Activated T-cell treated with anti-CD3 and anti-CD28 coated beads for 4 hours (primary cell): ENCODE data around the gene SLC6A6.
"Not testable (repeated sequence)": the region's sequence is repeated elsewhere in the genome, so short reads cannot be mapped to it uniquely, and the experiment has no call there.

Source experiments
- DNase-seq: peaks from one replicate; pipeline ENCODE4 v3.0.0-alpha.2; 2020

Gene SLC6A6

DNA sequence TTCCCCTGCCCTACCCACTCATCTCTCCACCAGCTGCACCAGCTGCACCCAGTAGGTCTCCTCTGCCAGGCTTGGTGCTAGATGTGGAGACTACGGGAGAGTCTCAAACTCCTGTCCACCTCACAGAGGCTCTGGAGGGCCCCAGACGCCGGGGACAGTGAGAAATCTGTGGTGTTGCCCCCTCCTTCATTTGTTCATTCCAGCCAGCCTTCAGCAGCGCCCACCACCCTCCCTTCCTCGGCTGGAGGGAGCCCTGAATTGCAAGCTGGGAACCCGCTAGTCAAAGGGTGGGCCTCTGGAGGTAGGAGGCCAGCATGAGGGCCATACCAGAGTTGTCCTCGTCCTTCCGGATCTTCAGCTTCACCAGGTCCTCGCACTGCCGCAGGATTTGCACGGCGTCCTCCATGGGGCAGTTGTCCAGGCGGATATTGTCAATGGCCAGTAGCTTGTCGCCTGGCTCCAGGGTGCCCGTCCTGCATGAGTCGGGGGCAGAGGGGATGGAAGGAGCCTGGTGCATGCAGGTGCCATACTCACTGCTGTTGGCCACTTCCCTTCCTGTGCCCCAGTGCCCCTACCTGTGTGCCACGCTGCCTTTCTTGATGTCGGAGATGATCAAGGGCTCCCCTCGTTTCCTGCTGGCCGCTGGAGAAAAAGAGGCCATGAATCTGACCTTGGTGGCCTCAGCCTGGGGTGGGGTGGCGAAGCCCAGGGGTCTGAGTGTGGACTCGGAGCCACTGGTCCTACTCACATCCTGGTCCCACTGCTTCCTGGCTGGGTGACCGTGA lies 108.6 kb downstream of the SLC6A6 start:
- no peak for DNase-seq

DNA sequence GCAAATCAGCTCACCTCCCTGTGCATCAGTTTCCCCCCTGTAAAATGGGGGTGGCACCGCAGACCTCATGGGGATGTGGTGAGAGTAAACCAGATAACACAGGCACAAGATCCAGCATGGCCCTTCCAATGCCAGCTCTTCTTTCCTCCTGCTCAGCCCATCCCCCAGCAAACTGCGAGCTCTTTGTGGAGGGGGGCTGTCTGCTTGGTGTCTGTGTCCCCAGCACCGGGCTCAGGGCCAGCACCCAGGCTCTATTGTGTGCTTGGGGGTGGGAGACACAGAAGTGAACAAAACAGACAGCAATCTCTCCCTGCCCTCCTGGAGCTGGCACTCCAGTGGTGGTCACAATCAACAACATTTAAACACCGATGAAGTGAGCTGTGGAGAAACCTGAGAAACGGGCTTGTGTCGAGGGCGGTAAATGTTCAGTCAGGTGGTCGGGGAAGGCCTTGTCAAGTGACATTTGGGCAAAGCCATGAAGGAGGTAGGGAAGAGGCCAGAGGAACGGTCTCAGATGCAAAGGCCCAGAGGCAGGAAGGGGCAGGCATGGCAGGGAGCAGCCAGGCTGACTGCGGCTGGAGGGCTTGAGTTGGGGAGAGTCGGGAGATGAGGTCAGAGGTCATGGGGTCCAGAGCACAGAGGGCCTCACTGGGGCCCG lies 109.3 kb downstream of the SLC6A6 start:
- no peak for DNase-seq

DNA sequence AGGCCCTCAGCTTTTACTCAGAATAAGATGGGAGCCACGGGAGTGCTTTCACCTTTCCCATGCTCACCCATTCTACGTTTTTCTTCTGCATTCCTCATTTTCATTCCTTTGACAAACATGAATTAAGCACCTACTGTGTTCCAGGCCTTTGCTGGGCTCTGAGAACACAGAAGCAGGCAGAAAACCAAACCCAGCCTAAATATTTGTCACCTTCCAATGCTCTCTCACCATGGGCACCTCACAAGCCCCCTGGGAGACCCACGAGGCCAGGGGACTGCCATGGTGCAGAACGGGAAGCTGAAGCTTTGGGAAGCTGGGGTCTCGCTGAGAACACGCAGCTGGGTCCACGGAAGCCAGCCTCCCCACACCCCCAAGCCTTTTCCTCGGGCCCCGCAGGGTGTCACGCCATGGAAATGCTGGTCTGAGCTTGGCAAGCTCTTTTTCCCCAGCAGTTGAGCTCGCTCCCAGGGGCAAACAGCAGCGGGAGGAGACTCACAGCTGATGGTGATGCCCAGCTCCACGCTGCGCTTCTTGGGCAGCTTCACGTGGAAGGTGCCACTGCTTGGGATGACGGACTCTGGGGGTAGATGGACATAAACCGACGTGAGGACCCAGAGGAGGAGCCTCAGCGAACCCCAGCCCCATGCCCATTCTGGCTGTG lies 110.0 kb downstream of the SLC6A6 start:
- no peak for DNase-seq

DNA sequence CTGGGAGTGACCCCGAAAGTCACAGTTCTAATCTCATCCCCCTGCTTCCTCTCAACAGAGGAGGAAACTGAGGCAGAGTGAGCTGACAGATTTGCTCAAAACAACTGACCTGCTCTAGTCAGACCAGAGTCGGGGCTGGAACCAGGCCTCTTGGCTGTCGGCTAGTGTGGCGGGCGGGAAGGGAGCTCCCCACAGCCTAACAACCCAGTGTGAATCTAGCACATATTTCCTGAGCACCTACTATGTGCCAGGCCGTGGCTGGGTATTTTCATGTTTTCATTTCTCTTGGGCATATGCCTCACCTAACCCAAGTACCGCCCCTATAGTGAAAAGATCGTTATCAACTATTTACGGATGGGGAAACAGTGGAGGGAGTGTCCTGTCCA lies 110.5 kb downstream of the SLC6A6 start:
- DNase-seq: no peak

DNA sequence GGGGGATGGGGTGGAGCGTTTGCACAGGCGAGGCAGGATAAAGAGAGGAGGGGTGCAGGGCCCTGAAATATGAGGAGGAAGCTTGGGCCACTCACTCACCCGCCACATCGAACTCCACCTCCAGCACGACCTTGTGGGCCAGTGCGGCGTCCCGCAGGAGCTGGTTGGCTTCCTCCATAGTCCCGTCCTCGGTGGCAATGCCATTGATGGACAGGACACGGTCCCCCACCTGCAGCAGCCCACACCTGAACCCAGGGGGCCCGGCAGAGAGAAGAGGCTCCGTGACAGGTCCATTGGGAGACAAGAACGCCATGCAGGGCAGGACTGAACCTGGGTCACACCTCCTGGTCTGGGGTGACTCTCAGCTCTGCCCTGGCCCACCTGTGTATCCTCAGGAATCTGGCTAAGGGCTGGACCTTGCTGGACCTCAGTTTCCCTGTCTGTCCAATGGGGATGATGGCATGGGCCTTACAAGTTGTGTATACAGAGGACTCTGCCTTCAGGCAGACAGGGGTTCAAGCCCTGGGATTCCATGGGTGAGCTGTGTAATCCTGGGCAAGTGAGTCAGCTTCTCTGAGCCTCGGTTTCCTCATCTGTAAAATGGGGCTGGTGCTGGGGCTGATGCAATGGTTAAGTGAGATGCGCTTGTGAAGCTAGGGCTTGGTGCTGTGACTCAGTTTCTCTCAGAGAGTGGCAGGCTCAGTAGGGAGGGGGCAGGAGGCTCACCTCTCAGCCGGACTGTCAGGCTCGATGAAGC lies 111.3 kb downstream of the SLC6A6 start:
- no peak for DNase-seq

DNA sequence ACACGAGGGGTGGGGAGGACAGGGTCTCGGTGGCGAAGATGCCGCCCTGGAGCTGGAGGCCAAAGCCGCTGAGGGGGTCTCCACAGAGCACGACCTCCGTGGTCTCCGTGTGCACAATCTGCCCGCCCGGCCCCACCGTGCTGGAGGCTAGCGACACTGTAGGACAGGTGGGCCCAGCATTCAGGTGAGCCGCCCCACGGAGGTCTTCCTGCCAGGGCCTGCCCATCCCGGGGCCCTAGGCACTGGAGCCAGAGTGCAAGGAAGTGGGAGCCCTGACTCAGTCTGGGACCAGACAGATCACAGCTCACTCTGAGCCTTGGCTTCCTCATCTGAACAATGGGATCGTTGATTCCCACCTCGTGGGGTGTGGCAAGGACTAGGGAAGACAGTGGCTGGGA lies 111.9 kb downstream of the SLC6A6 start:
- no peak for DNase-seq

DNA sequence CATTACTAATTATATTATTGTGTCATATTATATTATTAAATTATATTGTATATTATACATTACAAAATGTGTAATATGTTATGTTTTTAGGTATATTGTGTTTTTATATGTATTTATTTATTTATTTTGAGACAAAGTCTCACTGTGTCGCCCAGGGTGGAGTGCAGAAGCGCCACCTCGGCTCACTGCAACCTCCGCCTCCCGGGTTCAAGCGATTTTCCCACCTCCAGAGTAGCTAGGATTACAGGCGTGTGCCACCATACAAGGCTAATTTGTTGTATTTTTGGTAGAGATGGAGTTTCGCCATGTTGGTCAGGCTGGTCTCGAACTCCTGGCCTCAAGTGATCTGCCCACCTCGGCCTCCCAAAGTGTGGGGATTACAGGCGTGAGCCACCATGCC lies 113.1 kb downstream of the SLC6A6 start:
- not testable (repeated sequence) for DNase-seq

DNA sequence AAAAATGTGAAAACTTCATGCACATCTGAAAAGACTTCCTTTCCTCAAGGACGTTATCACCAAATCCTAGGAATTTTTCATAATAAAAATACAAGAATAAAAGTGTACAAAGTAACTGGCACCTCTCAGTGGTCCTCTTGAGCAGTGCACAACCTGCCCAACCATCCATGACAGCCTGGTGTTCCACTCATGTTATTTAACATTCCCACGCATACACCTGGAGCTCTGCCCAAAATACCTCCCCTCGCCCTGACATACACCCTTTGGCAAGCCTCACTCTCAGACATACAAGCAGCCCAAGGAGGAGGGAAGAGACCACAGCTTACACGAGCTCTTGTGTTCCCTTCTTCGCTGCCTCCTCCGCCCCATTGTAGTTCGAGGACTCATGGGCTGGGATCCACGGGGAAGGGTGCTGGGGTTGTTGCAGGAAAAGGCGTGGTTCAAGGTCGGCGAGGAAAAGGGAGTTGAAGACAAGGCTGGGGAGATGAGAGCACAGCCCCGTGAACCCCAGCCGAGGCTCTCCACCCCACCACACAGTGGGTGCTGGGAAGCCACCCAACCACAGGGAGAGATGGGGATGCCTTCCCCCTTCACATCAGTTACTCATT lies 114.4 kb downstream of the SLC6A6 start:
- DNase-seq: no peak

DNA sequence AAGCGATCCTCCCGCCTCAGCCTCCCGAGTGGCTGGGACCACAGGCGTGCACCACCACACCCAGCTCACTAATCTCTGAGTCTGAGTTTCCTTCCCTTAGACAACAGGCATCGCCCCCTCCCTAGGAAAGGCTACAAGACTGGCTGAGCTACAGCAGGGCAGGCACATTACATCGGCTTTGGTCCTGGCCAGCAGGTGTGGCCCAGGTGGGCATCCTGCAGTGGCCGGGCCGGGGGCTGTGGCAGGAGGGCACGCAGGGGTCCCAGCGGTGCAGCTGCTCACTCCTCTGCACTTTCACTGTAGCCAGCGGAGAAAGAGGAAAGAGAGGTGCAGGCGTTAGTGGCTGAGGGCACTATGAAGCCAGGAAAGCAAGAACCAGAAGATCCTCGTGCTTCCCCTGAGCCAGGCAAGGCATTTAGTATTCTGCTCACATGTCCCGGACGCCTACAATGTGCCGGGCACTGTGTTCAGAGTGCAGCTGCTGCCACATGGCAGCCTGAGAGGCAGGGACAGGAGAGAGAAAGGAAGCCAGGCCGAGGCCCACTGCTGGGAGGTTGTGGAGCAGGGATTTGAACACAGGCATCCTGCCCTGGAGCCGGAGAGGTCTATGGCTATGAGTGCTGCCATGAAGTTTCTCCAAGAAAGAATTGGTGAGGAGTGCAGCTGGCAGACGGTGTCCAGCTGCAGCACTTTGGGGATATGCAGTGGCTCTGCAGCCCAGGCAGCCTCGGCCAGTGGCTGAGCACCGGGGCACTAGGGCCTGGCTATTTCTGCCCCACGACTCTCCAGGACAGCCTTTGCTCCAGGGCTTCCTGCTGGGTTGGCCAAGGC lies 115.4 kb downstream of the SLC6A6 start:
- no peak for DNase-seq

DNA sequence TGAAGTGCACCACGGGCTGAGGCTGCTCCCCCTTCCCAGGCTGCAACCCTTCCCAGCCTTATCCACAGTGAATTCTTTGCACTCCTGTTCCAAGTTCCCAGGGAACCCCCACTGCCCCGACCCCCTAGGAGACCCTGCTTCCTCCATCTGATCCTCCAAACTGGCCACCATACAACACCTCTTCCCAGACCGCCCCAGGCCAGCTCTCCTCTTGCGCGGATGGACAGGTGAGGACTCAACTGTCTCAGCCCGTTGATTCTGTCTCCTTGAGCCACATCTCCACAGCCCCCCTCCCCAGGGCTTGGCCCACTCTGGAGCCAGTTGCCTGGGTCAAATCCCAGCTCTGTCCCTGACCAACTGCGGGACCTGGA lies 116.0 kb downstream of the SLC6A6 start:
- no peak for DNase-seq

DNA sequence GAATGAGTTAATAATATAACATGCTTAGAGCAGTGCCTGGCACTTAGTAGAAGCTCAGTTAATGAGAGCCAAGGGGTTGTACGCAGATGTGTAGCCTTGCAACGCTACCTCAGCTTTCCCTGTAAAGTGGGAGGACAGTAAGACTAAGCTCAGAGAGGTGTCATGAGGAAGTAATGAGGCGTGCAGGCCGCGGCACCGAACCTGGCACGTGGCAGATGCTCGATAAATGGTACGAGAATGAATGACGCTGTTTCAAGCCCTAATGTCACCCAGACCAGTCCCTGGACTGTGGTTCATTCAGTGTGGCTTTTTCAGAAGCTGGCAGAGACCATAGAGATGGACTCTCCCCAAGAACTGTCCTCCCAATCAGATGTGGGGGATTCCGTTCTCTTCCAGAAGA lies 116.5 kb downstream of the SLC6A6 start:
- no peak for DNase-seq

DNA sequence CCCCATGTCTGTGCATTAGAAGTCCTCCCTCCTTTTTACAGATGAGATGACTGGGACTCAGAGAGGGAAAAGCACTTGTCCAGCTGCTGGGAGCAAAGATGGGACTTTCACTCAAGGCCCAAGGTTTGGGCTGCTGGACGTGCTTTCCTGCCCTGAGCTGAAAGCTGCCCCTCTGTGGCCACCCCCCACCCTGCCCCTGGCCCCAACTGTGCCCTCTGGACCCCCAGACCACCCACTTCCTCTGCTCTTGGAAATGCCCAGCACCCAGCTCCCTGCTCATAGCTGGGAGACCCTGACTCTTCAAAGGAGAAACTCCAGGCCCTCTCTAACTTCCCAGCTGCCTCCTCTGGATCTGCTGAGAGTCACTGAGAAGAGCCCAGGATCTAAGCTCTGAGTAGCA lies 117.0 kb downstream of the SLC6A6 start:
- no peak for DNase-seq

DNA sequence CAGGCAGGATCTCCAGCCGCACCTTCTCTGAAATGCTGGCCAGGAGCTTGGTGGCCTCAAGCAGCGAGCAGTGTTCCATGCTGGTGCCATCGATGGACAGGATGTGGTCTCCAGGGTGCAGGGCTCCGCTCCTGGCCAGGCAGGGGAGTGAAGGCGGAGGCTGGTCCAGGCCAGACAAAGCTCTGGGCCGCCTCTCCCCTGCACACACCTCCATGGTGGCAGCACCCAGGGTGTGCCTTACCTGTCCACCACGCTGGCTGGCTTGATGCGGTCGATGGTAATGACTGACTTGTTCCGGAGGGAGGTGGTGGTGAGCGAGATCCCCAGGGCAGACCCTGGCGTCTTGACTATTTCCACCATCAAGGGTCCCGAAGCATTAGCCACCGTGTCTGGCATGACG lies 117.7 kb downstream of the SLC6A6 start:
- no peak for DNase-seq

DNA sequence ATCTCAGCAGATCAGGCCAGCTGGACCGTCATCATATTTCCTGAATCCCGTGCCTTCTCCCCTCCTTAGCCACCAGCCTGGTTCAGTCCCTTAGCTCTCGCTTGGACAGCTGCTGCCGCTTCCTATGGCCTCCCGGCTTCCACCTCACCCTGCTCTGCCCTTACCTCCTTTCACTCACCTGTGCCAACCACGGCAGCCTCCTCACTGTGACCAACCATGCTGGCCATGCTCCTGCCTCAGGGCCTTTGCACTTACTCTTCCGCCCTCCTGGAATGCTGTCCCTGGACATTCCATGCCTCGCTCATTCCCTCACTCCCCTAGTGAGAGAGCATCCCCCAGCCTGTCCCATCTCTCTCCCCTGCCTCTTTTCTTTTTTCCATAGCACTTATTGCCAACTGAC lies 118.6 kb downstream of the SLC6A6 start:
- no peak for DNase-seq

DNA sequence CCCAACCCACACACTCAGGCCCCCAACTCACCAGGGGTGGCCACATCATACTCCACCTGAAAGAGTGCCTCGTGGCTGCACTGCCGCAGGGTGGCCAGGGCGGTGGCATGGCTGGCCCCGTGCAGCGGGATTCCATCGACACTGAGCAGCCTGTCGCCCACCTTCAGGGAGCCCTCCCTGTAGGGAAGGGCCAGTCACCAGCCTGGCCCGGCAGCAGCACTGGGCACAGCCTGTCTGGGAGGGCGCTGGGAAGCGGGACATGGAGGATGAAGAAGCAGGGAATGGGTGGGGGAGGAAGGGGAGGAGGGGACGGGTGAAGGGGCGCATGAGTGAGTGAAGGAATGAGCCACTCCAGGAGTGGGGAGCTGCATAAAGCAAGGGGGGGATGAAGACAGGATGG lies 119.2 kb downstream of the SLC6A6 start:
- DNase-seq: no peak

DNA sequence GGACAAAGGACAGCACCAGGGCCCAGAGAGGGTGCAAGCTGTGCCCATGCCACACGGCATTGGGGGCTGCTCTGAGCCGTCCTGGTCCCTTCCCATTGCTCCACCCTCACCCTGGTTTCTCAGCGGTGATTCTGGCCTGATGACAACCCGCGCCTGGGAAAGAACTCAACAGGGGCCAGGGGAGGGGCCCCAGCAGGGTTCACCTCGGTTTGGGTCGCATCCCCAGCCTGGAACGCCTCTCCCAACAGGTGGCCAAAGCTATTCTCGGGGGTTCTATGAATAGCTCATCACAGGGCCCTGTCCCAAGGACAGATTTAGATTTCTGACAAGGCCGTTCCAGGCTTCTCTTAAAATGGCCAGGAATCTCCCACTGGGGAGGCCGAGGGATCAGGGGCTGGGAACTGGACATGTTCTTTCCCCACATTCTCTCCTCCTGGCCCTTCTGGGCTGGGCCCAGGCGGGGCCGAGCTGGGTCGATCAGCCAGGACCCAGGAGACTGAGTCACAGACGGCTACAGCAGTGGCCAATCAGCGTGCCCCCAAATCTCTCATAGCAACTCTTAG lies 119.8 kb downstream of the SLC6A6 start:
- no peak for DNase-seq

DNA sequence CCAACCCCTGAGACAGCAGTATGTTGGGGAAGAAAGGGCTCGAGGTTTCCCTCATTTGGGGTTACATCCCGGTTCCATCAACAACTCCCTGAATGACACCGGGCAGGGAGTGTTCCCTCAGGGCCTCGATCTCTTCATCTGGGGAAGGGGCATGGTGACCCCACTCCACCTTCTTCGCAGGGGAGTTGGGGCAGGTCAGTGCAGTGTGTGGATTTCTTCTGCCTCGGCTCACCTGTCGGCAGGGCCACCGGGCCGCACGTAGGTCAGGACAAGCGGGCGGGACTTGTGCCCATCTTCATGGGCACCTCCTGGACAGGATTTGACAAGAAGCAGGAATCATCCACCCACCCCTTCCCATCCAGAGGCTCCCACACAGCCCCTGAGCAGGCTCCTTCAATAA lies 120.4 kb downstream of the SLC6A6 start:
- DNase-seq: no peak

DNA sequence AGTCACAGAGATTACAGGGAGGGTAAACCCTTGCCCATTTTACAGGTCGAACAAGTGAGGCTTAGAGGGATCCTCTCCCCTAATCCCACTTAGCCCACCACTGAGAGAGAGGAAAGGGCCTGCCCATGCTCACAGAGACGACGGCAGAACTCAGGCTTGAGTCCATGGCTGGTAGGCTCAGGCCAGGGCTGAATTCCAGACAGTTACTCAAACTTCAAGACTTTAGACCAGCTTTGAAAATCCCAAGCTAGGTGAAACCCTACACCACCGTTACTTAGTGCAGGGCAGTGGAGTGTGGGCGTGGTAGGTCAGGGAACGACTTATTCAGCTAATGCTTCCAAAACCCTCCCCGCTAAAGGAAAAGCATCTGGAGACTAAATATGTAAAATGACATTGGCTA lies 121.4 kb downstream of the SLC6A6 start:
- DNase-seq: no peak

DNA sequence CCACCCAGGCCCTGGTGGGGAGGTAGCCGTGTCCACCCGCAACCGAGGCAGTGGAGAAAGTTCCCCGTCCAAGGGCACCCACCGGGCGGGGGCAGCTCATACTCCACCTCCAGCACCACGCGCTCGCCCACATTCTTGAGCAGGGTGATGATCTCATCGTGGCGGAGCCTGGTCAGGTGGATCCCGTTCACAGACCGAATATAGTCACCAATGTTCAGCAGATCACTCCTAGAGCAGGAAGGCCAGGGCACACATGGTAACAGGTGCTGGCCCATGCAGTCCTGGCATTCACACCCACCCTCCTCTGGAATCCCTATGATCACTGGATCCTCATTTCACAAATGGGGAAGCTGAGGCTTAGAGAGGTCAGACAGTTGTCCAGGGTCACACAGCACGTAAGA lies 121.9 kb downstream of the SLC6A6 start:
- DNase-seq: no peak

DNA sequence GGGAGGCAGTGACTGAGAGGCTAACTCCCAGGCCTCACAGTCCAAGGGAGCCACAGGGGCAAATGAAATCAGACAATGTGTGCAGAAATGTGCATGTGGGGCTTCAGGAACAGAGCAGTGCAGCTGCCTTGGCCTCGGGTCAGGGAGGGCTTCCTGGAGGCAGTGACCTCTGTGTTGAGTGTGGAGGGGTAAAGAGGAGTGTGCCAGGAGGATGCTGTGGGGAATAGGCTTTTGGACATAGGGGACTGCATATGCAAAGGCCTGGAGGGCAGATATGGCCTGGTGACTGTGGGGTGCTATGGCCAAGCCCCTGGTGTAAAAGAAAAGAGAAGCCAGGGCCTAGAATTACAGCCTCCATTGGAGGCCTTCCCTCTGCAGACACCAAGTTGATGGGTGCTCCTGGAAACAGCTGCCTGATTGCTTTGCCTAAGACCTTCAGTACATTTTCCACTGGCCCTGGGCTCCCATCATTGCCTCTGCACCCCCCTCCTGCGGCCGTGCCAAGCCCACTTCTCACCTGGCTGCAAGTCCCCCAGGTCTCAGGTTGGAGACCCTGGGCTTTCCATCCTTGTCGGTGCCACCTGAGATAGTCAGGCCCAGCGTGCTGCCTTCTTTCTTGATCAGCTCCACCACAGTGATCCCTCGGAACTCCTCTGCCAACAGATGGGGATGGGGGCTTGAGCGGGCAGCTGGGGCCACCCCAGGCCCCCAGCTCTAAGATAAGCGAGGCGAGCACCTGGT lies 122.7 kb downstream of the SLC6A6 start:
- DNase-seq: no peak
